Suprapubic skin (tissue), 3 donors: ENCODE results near the gene MEOX2.

ENCODE experiments used
- EP300 ChIP-seq: sonication (generic); formaldehyde crosslinking; IDR thresholded peaks from one replicate; pipeline ENCODE4 v1.6.1; 2017; ENCODE audit warnings: antibody characterized with exemption
- TF ChIP-seq, protein P1 (sequence below), 2 donors: fragments of 200-600 bp in 1 of 2; fragments of 450-650 bp in 1 of 2; sonication (generic) in 1 of 2; IDR thresholded peaks; one replicate each; pipeline ENCODE4 v1.5.1; 2016 to 2019; ENCODE audit warnings: antibody characterized with exemption in 2 of 2, mild to moderate bottlenecking in 1 of 2, moderate library complexity in 1 of 2

GRCh38 chr7:15561835-15562234 is 124.6 kb downstream of the MEOX2 start, which contains the start of gene AGMO:
- TF ChIP-seq, protein P1, sequence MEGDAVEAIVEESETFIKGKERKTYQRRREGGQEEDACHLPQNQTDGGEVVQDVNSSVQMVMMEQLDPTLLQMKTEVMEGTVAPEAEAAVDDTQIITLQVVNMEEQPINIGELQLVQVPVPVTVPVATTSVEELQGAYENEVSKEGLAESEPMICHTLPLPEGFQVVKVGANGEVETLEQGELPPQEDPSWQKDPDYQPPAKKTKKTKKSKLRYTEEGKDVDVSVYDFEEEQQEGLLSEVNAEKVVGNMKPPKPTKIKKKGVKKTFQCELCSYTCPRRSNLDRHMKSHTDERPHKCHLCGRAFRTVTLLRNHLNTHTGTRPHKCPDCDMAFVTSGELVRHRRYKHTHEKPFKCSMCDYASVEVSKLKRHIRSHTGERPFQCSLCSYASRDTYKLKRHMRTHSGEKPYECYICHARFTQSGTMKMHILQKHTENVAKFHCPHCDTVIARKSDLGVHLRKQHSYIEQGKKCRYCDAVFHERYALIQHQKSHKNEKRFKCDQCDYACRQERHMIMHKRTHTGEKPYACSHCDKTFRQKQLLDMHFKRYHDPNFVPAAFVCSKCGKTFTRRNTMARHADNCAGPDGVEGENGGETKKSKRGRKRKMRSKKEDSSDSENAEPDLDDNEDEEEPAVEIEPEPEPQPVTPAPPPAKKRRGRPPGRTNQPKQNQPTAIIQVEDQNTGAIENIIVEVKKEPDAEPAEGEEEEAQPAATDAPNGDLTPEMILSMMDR (IDR thresholded peaks at IDR 0.05): no peak
- TF ChIP-seq EP300: no peak
